ENCODE data around the gene BPIFB3. TPM values are rescaled to one million over a fixed set of nuclear protein-coding genes. Genes with fewer than 3 reads are reported as not detected.

Gene BPIFB3
- total and polyA plus RNA-seq, 2 of the 13 experiments (the other 11 are each of a cell fraction or from before 2014, with no cell fraction given) = 0.09 TPM; not detected in 1

DNA sequence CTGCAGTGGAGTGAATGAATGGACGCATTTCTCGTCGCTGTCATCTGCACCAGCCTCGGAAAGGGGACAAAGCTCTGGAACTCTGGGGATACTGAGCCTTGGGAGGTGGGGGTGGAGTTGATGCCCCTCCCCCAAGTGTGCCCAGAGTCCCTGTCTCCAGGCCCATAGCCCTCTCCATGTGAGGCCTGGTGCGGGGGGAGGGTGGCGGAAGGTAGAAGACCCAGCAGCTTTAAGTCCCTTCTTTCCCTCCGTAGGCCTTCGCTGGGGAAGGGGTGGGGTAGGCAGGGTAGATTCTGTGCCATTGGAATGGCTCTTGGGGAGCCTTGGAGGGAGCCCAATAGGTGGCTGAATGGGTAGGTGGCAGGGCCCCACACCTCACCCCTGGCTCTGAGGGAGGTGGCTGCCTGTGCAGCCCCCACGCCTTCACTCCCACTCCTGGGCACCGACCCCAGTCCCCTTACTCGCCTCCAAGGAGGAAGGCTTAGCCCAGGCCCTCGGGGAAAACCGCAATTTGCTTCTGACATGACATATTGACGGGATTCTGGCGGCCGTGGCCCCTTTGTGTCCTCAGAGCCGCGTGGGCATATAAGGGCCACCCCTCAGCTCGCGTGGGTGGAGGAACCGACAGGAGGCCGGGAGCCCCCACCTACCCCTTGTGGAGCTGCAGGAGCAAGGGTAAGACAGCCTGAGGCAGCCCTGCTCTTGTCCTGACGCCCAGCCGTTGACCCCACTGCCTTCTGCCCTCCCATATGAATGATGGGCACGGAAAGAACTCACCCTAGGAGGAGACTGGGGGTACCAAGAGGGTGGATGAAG lies at the start of gene BPIFB3 (continued):
- TF ChIP-seq, protein P1, sequence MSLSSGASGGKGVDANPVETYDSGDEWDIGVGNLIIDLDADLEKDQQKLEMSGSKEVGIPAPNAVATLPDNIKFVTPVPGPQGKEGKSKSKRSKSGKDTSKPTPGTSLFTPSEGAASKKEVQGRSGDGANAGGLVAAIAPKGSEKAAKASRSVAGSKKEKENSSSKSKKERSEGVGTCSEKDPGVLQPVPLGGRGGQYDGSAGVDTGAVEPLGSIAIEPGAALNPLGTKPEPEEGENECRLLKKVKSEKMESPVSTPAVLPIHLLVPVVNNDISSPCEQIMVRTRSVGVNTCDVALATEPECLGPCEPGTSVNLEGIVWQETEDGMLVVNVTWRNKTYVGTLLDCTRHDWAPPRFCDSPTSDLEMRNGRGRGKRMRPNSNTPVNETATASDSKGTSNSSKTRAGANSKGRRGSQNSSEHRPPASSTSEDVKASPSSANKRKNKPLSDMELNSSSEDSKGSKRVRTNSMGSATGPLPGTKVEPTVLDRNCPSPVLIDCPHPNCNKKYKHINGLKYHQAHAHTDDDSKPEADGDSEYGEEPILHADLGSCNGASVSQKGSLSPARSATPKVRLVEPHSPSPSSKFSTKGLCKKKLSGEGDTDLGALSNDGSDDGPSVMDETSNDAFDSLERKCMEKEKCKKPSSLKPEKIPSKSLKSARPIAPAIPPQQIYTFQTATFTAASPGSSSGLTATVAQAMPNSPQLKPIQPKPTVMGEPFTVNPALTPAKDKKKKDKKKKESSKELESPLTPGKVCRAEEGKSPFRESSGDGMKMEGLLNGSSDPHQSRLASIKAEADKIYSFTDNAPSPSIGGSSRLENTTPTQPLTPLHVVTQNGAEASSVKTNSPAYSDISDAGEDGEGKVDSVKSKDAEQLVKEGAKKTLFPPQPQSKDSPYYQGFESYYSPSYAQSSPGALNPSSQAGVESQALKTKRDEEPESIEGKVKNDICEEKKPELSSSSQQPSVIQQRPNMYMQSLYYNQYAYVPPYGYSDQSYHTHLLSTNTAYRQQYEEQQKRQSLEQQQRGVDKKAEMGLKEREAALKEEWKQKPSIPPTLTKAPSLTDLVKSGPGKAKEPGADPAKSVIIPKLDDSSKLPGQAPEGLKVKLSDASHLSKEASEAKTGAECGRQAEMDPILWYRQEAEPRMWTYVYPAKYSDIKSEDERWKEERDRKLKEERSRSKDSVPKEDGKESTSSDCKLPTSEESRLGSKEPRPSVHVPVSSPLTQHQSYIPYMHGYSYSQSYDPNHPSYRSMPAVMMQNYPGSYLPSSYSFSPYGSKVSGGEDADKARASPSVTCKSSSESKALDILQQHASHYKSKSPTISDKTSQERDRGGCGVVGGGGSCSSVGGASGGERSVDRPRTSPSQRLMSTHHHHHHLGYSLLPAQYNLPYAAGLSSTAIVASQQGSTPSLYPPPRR (CRISPR knock-in tag; IDR thresholded peaks at IDR 0.05; ENCODE audit: borderline replicate concordance) = no peak
- TF ChIP-seq CBFB (CRISPR knock-in tag; IDR thresholded peaks at IDR 0.05) (no peak), MTF2 (CRISPR knock-in tag; IDR thresholded peaks at IDR 0.05; ENCODE audit: borderline replicate concordance) (no peak), ZNF501 (CRISPR knock-in tag; IDR thresholded peaks at IDR 0.05) (no peak)

DNA sequence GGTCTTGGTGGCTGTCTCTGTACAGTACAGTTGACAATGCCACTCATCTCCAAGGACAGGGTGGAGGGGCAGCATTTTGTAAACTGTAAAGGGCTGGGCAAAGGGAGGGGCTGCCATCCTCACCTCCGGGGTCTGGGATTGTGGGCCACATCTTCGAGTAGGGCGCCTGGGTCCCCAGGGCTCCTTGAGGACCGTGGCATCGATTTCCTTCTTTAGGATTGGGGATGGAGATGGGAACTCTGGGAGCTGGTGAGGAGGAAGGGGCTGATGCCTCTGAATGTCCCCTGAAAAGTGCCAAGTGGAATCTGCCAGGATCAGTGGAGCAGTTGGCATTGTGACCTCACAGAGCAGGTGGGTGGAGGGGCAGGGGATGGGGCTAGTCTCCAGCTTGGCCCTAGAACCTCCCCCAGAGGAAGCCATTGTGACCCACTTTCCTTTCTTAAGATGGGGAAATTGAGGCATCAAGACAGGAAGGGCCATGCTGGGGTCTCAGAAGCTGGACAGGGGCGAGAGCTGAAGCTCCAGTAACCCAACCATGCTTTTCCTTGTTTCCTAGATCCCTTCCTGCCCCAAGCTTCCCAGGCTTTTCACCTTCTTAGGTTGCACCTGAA lies 49.5 kb upstream of the BPIFB3 start, which contains the start of gene SUN5:
Gene SUN5 (minus strand): TSS at position 293 of the 611 bp plus-strand sequence. CDS start 93 bp downstream, at position 200.
- H3K4me3 ChIP-seq (replicated peaks in 1 of 3; ENCODE audit: insufficient read depth in 1 of 3, low read depth in 2 of 3, low read length in 3 of 3) = no peak within 1 kb of the TSS; a peak in 1 of 6 replicates
- H3K9me3 ChIP-seq (ENCODE audit: low read length) = no peaks in the 10 kb centered on the region
- no peak for DNase-seq (ENCODE audit: low spot score)
- no peak within 1 kb of the TSS for H3K27ac ChIP-seq (ENCODE audit: extremely low read length, insufficient read depth, low read length)
- H3K79me2 ChIP-seq (ENCODE audit: insufficient read depth, low read length) = peaks cover 18% of the 10 kb centered on the region
- intact Hi-C loops (cut with micrococcal nuclease; ENCODE audit: unreplicated experiment) = loop anchor here (10.0 kb wide), 1 partner anchor 209 kb away; no protein-coding TSS in a partner anchor
- BruUV-seq (replicated peaks) = no TSS peak
- in situ Hi-C loops (cut with HindIII; ENCODE audit: extremely low pct_ligation_motif_present, low pct_unique_long_range_greater_than_20kb) = loop anchor here (5.0 kb wide), 1 partner anchor 102 kb away; no protein-coding TSS in a partner anchor
- no peaks in the 10 kb centered on the region for H3K36me3 ChIP-seq (replicated peaks in 1 of 2; ENCODE audit: control insufficient read depth in 1 of 2, insufficient read depth in 2 of 2, low read length in 2 of 2)
- 32% methylated on average over 6 of the region's 6 CpGs for WGBS (ENCODE audit: low lambda C conversion rate)
- POLR2A ChIA-PET = interaction anchor here (0.7 kb wide), 1 partner anchor 20 kb away, joined by 3 read pairs; no protein-coding TSS in a partner anchor
- ATAC-seq = no peak
- peaks cover 86% of the 10 kb centered on the region for H3K4me1 ChIP-seq (ENCODE audit: insufficient read depth, low read length)
- no peak within 1 kb of the TSS for H2AFZ ChIP-seq (ENCODE audit: low read length)
- no peaks in the 10 kb centered on the region for H4K20me1 ChIP-seq (ENCODE audit: insufficient read depth, low read length)
- CTCF ChIA-PET (ENCODE audit: low intra/inter-chr PET ratio, low total read pairs) = interaction anchor here (1.7 to 2.3 kb wide), 4 partner anchors 9 to 214 kb away, joined by 4 to 11 read pairs (median 6); no protein-coding TSS in a partner anchor
- peak within 1 kb of the TSS; percentile 91 for H3K4me2 ChIP-seq (ENCODE audit: low read depth, low read length)
- no peak for FAIRE-seq
- H3K9ac ChIP-seq (ENCODE audit: insufficient read depth, low read depth, low read length) = no peak within 1 kb of the TSS
- peaks cover 0 to 6% of the 10 kb centered on the region in 2 experiments; a peak in 1 of 5 replicates for H3K27me3 ChIP-seq (ENCODE audit: control insufficient read depth in 1 of 2, insufficient read depth in 2 of 2, low read length in 2 of 2)
- TF ChIP-seq MED8 (CRISPR knock-in tag; IDR thresholded peaks at IDR 0.05; ENCODE audit: insufficient replicate concordance) (no peak), NFATC3 (CRISPR knock-in tag; IDR thresholded peaks at IDR 0.05) (no peak), HOXA5 (CRISPR knock-in tag; IDR thresholded peaks at IDR 0.05) (no peak)
- TF ChIP-seq, protein P2, sequence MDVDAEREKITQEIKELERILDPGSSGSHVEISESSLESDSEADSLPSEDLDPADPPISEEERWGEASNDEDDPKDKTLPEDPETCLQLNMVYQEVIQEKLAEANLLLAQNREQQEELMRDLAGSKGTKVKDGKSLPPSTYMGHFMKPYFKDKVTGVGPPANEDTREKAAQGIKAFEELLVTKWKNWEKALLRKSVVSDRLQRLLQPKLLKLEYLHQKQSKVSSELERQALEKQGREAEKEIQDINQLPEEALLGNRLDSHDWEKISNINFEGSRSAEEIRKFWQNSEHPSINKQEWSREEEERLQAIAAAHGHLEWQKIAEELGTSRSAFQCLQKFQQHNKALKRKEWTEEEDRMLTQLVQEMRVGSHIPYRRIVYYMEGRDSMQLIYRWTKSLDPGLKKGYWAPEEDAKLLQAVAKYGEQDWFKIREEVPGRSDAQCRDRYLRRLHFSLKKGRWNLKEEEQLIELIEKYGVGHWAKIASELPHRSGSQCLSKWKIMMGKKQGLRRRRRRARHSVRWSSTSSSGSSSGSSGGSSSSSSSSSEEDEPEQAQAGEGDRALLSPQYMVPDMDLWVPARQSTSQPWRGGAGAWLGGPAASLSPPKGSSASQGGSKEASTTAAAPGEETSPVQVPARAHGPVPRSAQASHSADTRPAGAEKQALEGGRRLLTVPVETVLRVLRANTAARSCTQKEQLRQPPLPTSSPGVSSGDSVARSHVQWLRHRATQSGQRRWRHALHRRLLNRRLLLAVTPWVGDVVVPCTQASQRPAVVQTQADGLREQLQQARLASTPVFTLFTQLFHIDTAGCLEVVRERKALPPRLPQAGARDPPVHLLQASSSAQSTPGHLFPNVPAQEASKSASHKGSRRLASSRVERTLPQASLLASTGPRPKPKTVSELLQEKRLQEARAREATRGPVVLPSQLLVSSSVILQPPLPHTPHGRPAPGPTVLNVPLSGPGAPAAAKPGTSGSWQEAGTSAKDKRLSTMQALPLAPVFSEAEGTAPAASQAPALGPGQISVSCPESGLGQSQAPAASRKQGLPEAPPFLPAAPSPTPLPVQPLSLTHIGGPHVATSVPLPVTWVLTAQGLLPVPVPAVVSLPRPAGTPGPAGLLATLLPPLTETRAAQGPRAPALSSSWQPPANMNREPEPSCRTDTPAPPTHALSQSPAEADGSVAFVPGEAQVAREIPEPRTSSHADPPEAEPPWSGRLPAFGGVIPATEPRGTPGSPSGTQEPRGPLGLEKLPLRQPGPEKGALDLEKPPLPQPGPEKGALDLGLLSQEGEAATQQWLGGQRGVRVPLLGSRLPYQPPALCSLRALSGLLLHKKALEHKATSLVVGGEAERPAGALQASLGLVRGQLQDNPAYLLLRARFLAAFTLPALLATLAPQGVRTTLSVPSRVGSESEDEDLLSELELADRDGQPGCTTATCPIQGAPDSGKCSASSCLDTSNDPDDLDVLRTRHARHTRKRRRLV (CRISPR knock-in tag; IDR thresholded peaks at IDR 0.05) = no peak
